BLaER1 (cell line): ENCODE measurements around the gene CAPN5.

Experiments used
- H3K27ac ChIP-seq: shearing (Covaris generic); formaldehyde crosslinking; 2 replicates; pipeline ENCODE4 v1.8.1; 2022
- H3K27me3 ChIP-seq: shearing (Covaris generic); formaldehyde crosslinking; 2 replicates; pipeline ENCODE4 v1.8.1; 2022
- H3K36me3 ChIP-seq: shearing (Covaris generic); formaldehyde crosslinking; 2 replicates; pipeline ENCODE4 v1.8.1; 2022
- H3K4me1 ChIP-seq: shearing (Covaris generic); formaldehyde crosslinking; 2 replicates; pipeline ENCODE4 v1.8.1; 2022
- H3K4me2 ChIP-seq: shearing (Covaris generic); formaldehyde crosslinking; 2 replicates; pipeline ENCODE4 v1.8.1; 2022
- H3K4me3 ChIP-seq: shearing (Covaris generic); formaldehyde crosslinking; 2 replicates; pipeline ENCODE4 v1.8.1; 2022
- H3K9ac ChIP-seq: shearing (Covaris generic); formaldehyde crosslinking; 2 replicates; pipeline ENCODE4 v1.8.1; 2022
- H3K9me3 ChIP-seq: shearing (Covaris generic); formaldehyde crosslinking; 2 replicates; pipeline ENCODE4 v1.8.1; 2022
- H4K20me1 ChIP-seq: shearing (Covaris generic); formaldehyde crosslinking; 2 replicates; pipeline ENCODE4 v1.8.1; 2022
- Cebpa-rat ChIP-seq: shearing (Covaris generic); IDR thresholded peaks from 2 replicates; pipeline ENCODE4 v1.8.1; 2022

Gene CAPN5

GRCh38 chr11:77172666-77172982 lies 105.9 kb downstream of the CAPN5 start:
- no peak for TF ChIP-seq Cebpa-rat
- H3K4me2 ChIP-seq = peak overlapping the region; percentile 63
- H3K9me3 ChIP-seq = no peaks in the 10 kb centered on the region
- no peak overlapping the region for H3K27ac ChIP-seq
- H3K4me3 ChIP-seq = no peak overlapping the region
- H3K9ac ChIP-seq = no peak overlapping the region
- no peaks in the 10 kb centered on the region for H4K20me1 ChIP-seq
- no peaks in the 10 kb centered on the region for H3K27me3 ChIP-seq
- H3K4me1 ChIP-seq = peaks cover 80% of the 10 kb centered on the region
- H3K36me3 ChIP-seq = no peaks in the 10 kb centered on the region

- H3K36me3 ChIP-seq = no peaks in the 10 kb centered on the region
- no peak overlapping the region for H3K9ac ChIP-seq
- no peak overlapping the region; the same call in 1 of the 2 replicates for H3K27ac ChIP-seq
- no peak for TF ChIP-seq Cebpa-rat
- no peak overlapping the region for H3K4me3 ChIP-seq
- H3K9me3 ChIP-seq = no peaks in the 10 kb centered on the region
- no peaks in the 10 kb centered on the region for H4K20me1 ChIP-seq
- H3K27me3 ChIP-seq = no peaks in the 10 kb centered on the region
- H3K4me1 ChIP-seq = peaks cover 75% of the 10 kb centered on the region
- peak overlapping the region; percentile 2; the same call in 1 of the 2 replicates for H3K4me2 ChIP-seq
These were observed 106.7 kb downstream of the CAPN5 start for GRCh38 chr11:77173494-77173893.

GRCh38 chr11:77174559-77174958 lies 107.8 kb downstream of the CAPN5 start:
- H3K36me3 ChIP-seq = no peaks in the 10 kb centered on the region
- H3K27me3 ChIP-seq = no peaks in the 10 kb centered on the region
- no peak overlapping the region for H3K4me3 ChIP-seq
- H3K9me3 ChIP-seq = no peaks in the 10 kb centered on the region
- H3K9ac ChIP-seq = no peak overlapping the region
- H3K4me2 ChIP-seq = peak overlapping the region; percentile 94
- TF ChIP-seq Cebpa-rat = no peak
- H3K27ac ChIP-seq = no peak overlapping the region
- H4K20me1 ChIP-seq = no peaks in the 10 kb centered on the region
- peaks cover 75% of the 10 kb centered on the region for H3K4me1 ChIP-seq

- H3K36me3 ChIP-seq = no peaks in the 10 kb centered on the region
- peak overlapping the region; percentile 94 for H3K4me2 ChIP-seq
- H3K4me3 ChIP-seq = peak overlapping the region; percentile 35
- peak overlapping the region; percentile 56; the same call in 1 of the 2 replicates for H3K9ac ChIP-seq
- no peaks in the 10 kb centered on the region for H3K27me3 ChIP-seq
- no peaks in the 10 kb centered on the region for H4K20me1 ChIP-seq
- TF ChIP-seq Cebpa-rat = no peak
- peak overlapping the region; percentile 78 for H3K27ac ChIP-seq
- H3K4me1 ChIP-seq = peaks cover 71% of the 10 kb centered on the region
- no peaks in the 10 kb centered on the region for H3K9me3 ChIP-seq
These were observed 108.5 kb downstream of the CAPN5 start for GRCh38 chr11:77175021-77175842.
